Hematopoietic multipotent progenitor cell treated with erythropoietin and hydrocortisone succinate and interleukin-3 and kit ligand, for 8 days (in vitro differentiated cells): Measurements from ENCODE around the gene DIDO1.

Experiments used
- DNase-seq: peaks from one replicate; pipeline ENCODE4 v3.0.0-alpha.2; 2015

The DIDO1 gene

GRCh38 chr20:62889871-62890270, 36.4 kb downstream of the DIDO1 start:
- no peak for DNase-seq

GRCh38 chr20:62889411-62889810, 36.9 kb downstream of the DIDO1 start:
- DNase-seq: no peak

GRCh38 chr20:62888910-62889309, 37.4 kb downstream of the DIDO1 start:
- DNase-seq: no peak

GRCh38 chr20:62888406-62888805, 37.9 kb downstream of the DIDO1 start:
- no peak for DNase-seq

- no peak for DNase-seq
These were observed 38.5 kb downstream of the DIDO1 start for GRCh38 chr20:62887860-62888239.

- DNase-seq: peak; percentile 65
These were observed 39.0 kb downstream of the DIDO1 start for GRCh38 chr20:62887152-62887859.

- DNase-seq: no peak
These were observed 39.6 kb downstream of the DIDO1 start for GRCh38 chr20:62886709-62887058.

GRCh38 chr20:62885896-62886708, 40.2 kb downstream of the DIDO1 start:
- DNase-seq: no peak

GRCh38 chr20:62885046-62885895, 41.0 kb downstream of the DIDO1 start:
- no peak for DNase-seq

GRCh38 chr20:62884556-62884955, 41.7 kb downstream of the DIDO1 start:
- no peak for DNase-seq

- no peak for DNase-seq
These were observed 43.9 kb downstream of the DIDO1 start for GRCh38 chr20:62882426-62882825.

- DNase-seq: no peak
These were observed 44.5 kb downstream of the DIDO1 start for GRCh38 chr20:62881662-62882395.

- no peak for DNase-seq
These were observed 45.2 kb downstream of the DIDO1 start for GRCh38 chr20:62880935-62881661.

GRCh38 chr20:62880147-62880934, 46.0 kb downstream of the DIDO1 start:
- no peak for DNase-seq

GRCh38 chr20:62879275-62880146, 46.8 kb downstream of the DIDO1 start:
- DNase-seq: no peak

GRCh38 chr20:62878244-62879038, 47.9 kb downstream of the DIDO1 start:
- no peak for DNase-seq

GRCh38 chr20:62876902-62877816, 49.1 kb downstream of the DIDO1 start:
- no peak for DNase-seq

GRCh38 chr20:62876501-62876901, 49.8 kb downstream of the DIDO1 start:
- no peak for DNase-seq
